Upper lobe of left lung (tissue), 6 donors: ENCODE data around the gene OR13F1. TPM values are rescaled to one million over a fixed set of nuclear protein-coding genes. Genes with fewer than 3 reads are reported as not detected.

Source experiments
- ATAC-seq, 2 donors: fragments of 200-7000 bp; cut with Tn5 transposase; one replicate each; pipeline ENCODE4 v1.9.1; 2022; ENCODE audit warnings: mild to moderate bottlenecking in 2 of 2, moderate library complexity in 2 of 2; ENCODE audit not compliant: low FRiP score in 2 of 2
- DNase-seq, 2 donors: peaks; one replicate each; pipeline ENCODE4 v3.0.0-alpha.2; 2019 to 2020
- H3K27ac ChIP-seq, 4 donors: fragments of 200-600 bp; sonication (generic); one replicate each; pipeline ENCODE4 v1.5.1; 2016 to 2019
- H3K27me3 ChIP-seq, 4 donors: fragments of 200-600 bp; sonication (generic); one replicate each; pipeline ENCODE4 v1.5.1; 2017 to 2019
- H3K36me3 ChIP-seq, 4 donors: fragments of 200-600 bp; sonication (generic); one replicate each; pipeline ENCODE4 v1.5.1; 2016 to 2019
- H3K4me1 ChIP-seq, 4 donors: fragments of 200-600 bp; sonication (generic); one replicate each; pipeline ENCODE4 v1.5.1; 2018 to 2019
- H3K4me3 ChIP-seq, 4 donors: fragments of 200-600 bp; sonication (generic); one replicate each; pipeline ENCODE4 v1.5.1; 2017 to 2019; ENCODE audit warnings: mild to moderate bottlenecking in 2 of 4, moderate library complexity in 1 of 4
- H3K9me3 ChIP-seq, 4 donors: fragments of 200-600 bp; sonication (generic); one replicate each; pipeline ENCODE4 v1.5.1; 2018 to 2019
- CTCF ChIP-seq, 6 experiments: fragments of 450-650 bp in 4 of 6; fragments of 200-600 bp in 2 of 6; sonication (generic) in 2 of 6; IDR thresholded peaks; one replicate each; pipeline ENCODE4 v1.5.1; 2016 to 2019; ENCODE audit warnings: antibody characterized with exemption in 6 of 6
- EP300 ChIP-seq, 4 donors: sonication (generic); formaldehyde crosslinking; IDR thresholded peaks; one replicate each; pipeline ENCODE4 v1.5.1; 2017; ENCODE audit warnings: antibody characterized with exemption in 4 of 4, control low read depth in 2 of 4
- POLR2A ChIP-seq, 4 donors: fragments of 450-650 bp; IDR thresholded peaks; one replicate each; pipeline ENCODE4 v1.5.1; 2016 to 2017; ENCODE audit warnings: antibody characterized with exemption in 4 of 4, mild to moderate bottlenecking in 2 of 4
- POLR2AphosphoS5 ChIP-seq, 2 donors: sonication (generic); formaldehyde crosslinking; IDR thresholded peaks; one replicate each; pipeline ENCODE4 v1.5.1; 2017; ENCODE audit warnings: antibody characterized with exemption in 2 of 2
- WGBS, 2 donors: methylation state at CpG; one replicate each; pipeline ENCODE4 v1.1.5; 2017 to 2018; 5-methylcytosine and 5-hydroxymethylcytosine counted together
- total RNA-seq, 6 donors: library from RNA; depleted of rRNA in 4 of 6; stranded (reverse); fragments of >200 nt in 4 of 6; gene quantifications; one replicate each; pipeline versions ENCODE4 v1.1.0 to v1.2.1, GENCODE V29; 2016 to 2021
- donor health status: DM: no; HTN: no; CAD: no; lungs with moderate emphysema.
- donor health status: DM: no; HTN: yes; CAD: no; lungs with severe emphysema.

OR13F1 gene, protein sequence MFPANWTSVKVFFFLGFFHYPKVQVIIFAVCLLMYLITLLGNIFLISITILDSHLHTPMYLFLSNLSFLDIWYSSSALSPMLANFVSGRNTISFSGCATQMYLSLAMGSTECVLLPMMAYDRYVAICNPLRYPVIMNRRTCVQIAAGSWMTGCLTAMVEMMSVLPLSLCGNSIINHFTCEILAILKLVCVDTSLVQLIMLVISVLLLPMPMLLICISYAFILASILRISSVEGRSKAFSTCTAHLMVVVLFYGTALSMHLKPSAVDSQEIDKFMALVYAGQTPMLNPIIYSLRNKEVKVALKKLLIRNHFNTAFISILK
- total RNA-seq: not detected

DNA sequence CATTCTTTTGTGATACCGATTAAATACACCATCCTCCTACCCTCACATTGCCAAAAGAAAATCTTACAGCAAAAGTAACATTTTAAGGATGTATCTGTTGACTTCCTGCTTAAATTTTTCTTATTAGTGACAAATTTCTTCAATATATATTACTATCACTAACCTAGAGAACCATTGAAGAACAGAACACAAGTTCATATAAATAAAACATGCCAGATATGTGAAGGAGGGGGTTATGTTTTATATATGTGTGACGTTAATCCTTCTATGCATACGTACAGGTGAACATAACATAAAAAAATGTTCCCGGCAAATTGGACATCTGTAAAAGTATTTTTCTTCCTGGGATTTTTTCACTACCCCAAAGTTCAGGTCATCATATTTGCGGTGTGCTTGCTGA lies at the start of gene OR13F1:
Gene OR13F1 (plus strand): TSS at position 301 of the 400 bp plus-strand sequence. CDS start 0 bp downstream, at position 301.
- Histone ChIP-seq H3K4me1 (no peaks in the 10 kb centered on the region), H3K4me3 (no peak within 1 kb of the TSS), H3K27ac (no peak within 1 kb of the TSS), H3K36me3 (no peaks in the 10 kb centered on the region), H3K9me3 (no peaks in the 10 kb centered on the region), H3K27me3 (no peaks in the 10 kb centered on the region)
- DNase-seq (no peak), ATAC-seq (no peak)
- TF ChIP-seq POLR2A (IDR thresholded peaks at IDR 0.05): no peak
- no peak for TF ChIP-seq POLR2AphosphoS5 (IDR thresholded peaks at IDR 0.05)
- TF ChIP-seq CTCF (IDR thresholded peaks at IDR 0.05): no peak
- TF ChIP-seq EP300 (IDR thresholded peaks at IDR 0.05): no peak
- WGBS, 2 donors: 83 to 89% methylated on average over 5 of the region's 5 CpGs

DNA sequence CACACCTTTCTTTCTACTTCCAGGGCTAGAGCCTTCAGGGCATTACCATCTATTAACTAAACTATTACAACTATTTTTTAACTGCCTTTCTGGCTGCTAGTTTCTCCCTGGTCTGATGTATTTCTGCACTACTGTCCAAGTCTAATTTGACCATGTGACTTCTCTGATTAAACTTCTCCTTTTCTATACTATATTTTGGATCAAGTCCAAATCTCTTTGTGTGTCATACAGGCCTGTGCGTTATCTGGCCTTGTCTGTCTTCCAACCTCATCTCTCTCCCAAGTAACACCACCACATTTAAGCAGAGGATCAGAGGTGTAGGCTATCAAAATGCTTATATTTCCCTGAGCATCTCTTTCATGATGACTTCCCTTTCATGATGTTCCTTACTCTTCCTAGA lies 47.2 kb upstream of the OR13F1 start:
- no peaks in the 10 kb centered on the region for H3K4me1 ChIP-seq
- DNase-seq: no peak
- WGBS, 2 donors: 34 to 38% methylated on average over 1 of the region's 1 CpG
- H3K4me3 ChIP-seq: no peak overlapping the region
- TF ChIP-seq EP300 (IDR thresholded peaks at IDR 0.05) (no peak), POLR2A (IDR thresholded peaks at IDR 0.05) (no peak), CTCF (IDR thresholded peaks at IDR 0.05) (no peak), POLR2AphosphoS5 (IDR thresholded peaks at IDR 0.05) (no peak)
- no peak overlapping the region for H3K27ac ChIP-seq
- H3K9me3 ChIP-seq: no peaks in the 10 kb centered on the region
- no peaks in the 10 kb centered on the region for H3K27me3 ChIP-seq
- H3K36me3 ChIP-seq: no peaks in the 10 kb centered on the region
- ATAC-seq: no peak

- ATAC-seq (no peak), DNase-seq (no peak)
- no peaks in the 10 kb centered on the region for H3K27me3 ChIP-seq
- no peak overlapping the region for H3K4me3 ChIP-seq
- H3K9me3 ChIP-seq: no peaks in the 10 kb centered on the region
- no peaks in the 10 kb centered on the region for H3K4me1 ChIP-seq
- H3K36me3 ChIP-seq: no peaks in the 10 kb centered on the region
- no peak overlapping the region for H3K27ac ChIP-seq
- TF ChIP-seq EP300 (IDR thresholded peaks at IDR 0.05): no peak
- no peak for TF ChIP-seq CTCF (IDR thresholded peaks at IDR 0.05)
- TF ChIP-seq POLR2AphosphoS5 (IDR thresholded peaks at IDR 0.05): no peak
- no peak for TF ChIP-seq POLR2A (IDR thresholded peaks at IDR 0.05)
Measured at GRCh38 chr9:104463864-104464263, 40.2 kb upstream of the OR13F1 start.

- Histone ChIP-seq H3K36me3 (no peaks in the 10 kb centered on the region), H3K9me3 (no peaks in the 10 kb centered on the region), H3K4me3 (no peak overlapping the region), H3K27ac (no peak overlapping the region), H3K4me1 (no peaks in the 10 kb centered on the region), H3K27me3 (no peaks in the 10 kb centered on the region)
- TF ChIP-seq CTCF (IDR thresholded peaks at IDR 0.05): no peak
- TF ChIP-seq POLR2A (IDR thresholded peaks at IDR 0.05): no peak
- TF ChIP-seq EP300 (IDR thresholded peaks at IDR 0.05): no peak
- TF ChIP-seq POLR2AphosphoS5 (IDR thresholded peaks at IDR 0.05): no peak
- DNase-seq: no peak
- no peak for ATAC-seq
Measured at GRCh38 chr9:104468261-104468660, 35.8 kb upstream of the OR13F1 start.

DNA sequence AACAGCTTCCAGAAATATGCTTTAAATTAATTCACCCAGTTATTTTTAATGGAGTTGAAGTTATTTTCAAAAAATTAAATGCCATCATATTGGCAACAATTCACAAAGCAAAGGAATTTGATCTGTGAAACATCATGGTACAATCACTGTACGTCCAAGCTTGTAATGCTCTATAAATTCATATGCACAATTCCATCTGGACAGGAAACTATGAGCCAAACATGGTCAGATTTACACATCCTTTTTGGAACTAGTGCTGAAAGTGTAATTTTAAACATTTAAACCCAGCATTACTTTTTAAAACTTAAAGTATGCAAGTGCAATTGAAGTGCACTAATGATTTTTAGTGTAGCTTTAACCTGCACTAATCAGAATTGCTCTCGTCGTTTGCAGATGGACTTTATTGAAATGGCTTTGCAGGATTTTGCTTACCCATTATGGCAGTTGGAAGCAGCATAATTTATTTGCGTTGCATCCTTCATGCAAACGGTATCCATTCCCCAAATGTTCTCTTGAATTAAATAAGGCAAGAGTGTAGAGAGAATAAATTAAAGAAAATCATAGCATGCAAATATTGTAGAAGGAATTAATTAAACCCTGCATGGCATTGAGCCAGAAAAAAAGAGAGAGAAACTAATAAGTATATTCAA lies 21.0 kb upstream of the OR13F1 start:
- TF ChIP-seq POLR2AphosphoS5 (IDR thresholded peaks at IDR 0.05): no peak
- TF ChIP-seq EP300 (IDR thresholded peaks at IDR 0.05): no peak
- no peak for TF ChIP-seq CTCF (IDR thresholded peaks at IDR 0.05)
- TF ChIP-seq POLR2A (IDR thresholded peaks at IDR 0.05): no peak
- 72 to 80% methylated on average over 5 of the region's 5 CpGs for WGBS, 2 donors
- no peak overlapping the region for H3K4me3 ChIP-seq
- no peaks in the 10 kb centered on the region for H3K9me3 ChIP-seq
- no peaks in the 10 kb centered on the region for H3K27me3 ChIP-seq
- no peak overlapping the region for H3K27ac ChIP-seq
- DNase-seq: no peak
- H3K4me1 ChIP-seq: no peaks in the 10 kb centered on the region
- no peak for ATAC-seq
- H3K36me3 ChIP-seq: no peaks in the 10 kb centered on the region
